Calu3 (cell line): ENCODE results near the gene TMEM204. TPM values are rescaled to one million over a fixed set of nuclear protein-coding genes. Genes with fewer than 3 reads are reported as not detected.

Experiments
- Bru-seq: library from RNA; stranded (reverse); fragments of 400-500 nt; gene quantifications from one replicate; lab custom pipeline; 2021; lab: Mats Ljungman, UMichigan
- BruChase-seq, 2 experiments: library from RNA; stranded (reverse); fragments of 400-500 nt; gene quantifications; one replicate each; lab custom pipeline; 2021; lab: Mats Ljungman, UMichigan
- BruUV-seq: library from RNA; stranded (reverse); fragments of 400-500 nt; replicated peaks from 2 replicates; lab custom pipeline; 2021; lab: Mats Ljungman, UMichigan
- CTCF ChIA-PET: fragments of 300-600 bp; sonication (Branson Sonifier 250); formaldehyde crosslinking; loops from one replicate; lab custom pipeline; 2022; ENCODE audit warnings: antibody characterized with exemption; lab: Charles Lee
- DNase-seq: peaks from one replicate; pipeline ENCODE4 v3.0.0; 2022
- H3K27ac Mint-ChIP-seq: one replicate; pipeline ENCODE4 v1.8.0; 2022; ENCODE audit warnings: mixed read lengths; ENCODE audit not compliant: unreplicated experiment
- H3K27me3 Mint-ChIP-seq: one replicate; pipeline ENCODE4 v1.8.0; 2022; ENCODE audit warnings: mixed read lengths; ENCODE audit not compliant: unreplicated experiment
- H3K36me3 Mint-ChIP-seq: one replicate; pipeline ENCODE4 v1.8.0; 2022; ENCODE audit warnings: mild to moderate bottlenecking, moderate library complexity, mixed read lengths; ENCODE audit not compliant: insufficient read depth, unreplicated experiment
- H3K4me1 Mint-ChIP-seq: one replicate; pipeline ENCODE4 v1.8.0; 2022; ENCODE audit warnings: mild to moderate bottlenecking, low read depth, mixed read lengths; ENCODE audit not compliant: unreplicated experiment
- H3K4me3 Mint-ChIP-seq: one replicate; pipeline ENCODE4 v1.8.0; 2022; ENCODE audit warnings: mild to moderate bottlenecking, low read depth, moderate library complexity, mixed read lengths; ENCODE audit not compliant: unreplicated experiment
- H3K9me3 Mint-ChIP-seq: one replicate; pipeline ENCODE4 v1.8.0; 2022; ENCODE audit warnings: low read depth, mixed read lengths; ENCODE audit not compliant: unreplicated experiment
- intact Hi-C: fragments of 100-400 bp; cut with micrococcal nuclease; formaldehyde crosslinking; loops from one replicate; pipeline ENCODE4 v1.10.0; 2022; ENCODE audit not compliant: unreplicated experiment
- long read RNA-seq: library from polyadenylated mRNA; stranded (forward); transcript quantifications from one replicate; pipeline ENCODE4 v2.0.0, GENCODE V29; 2022
- total RNA-seq: library from RNA; stranded (reverse); gene quantifications from 2 replicates; pipeline ENCODE4 v1.2.3, GENCODE V29; 2022
- TF ChIP-seq, protein P1 (sequence below): fragments of 200-600 bp; IDR thresholded peaks from one replicate; pipeline ENCODE4 v1.8.0; 2022; ENCODE audit warnings: antibody characterized with exemption; ENCODE audit not compliant: unreplicated experiment

Gene TMEM204
- total RNA-seq: not detected in 2 replicates
- Bru-seq, nascent RNA: not detected
- BruChase-seq, experiment 1, labeled RNA remaining after a 6-hour chase: percentile 12 among the genes with signal in this experiment
- not detected for BruChase-seq, experiment 2, labeled RNA remaining after a 2-hour chase
- long read RNA-seq: 0 reads

DNA sequence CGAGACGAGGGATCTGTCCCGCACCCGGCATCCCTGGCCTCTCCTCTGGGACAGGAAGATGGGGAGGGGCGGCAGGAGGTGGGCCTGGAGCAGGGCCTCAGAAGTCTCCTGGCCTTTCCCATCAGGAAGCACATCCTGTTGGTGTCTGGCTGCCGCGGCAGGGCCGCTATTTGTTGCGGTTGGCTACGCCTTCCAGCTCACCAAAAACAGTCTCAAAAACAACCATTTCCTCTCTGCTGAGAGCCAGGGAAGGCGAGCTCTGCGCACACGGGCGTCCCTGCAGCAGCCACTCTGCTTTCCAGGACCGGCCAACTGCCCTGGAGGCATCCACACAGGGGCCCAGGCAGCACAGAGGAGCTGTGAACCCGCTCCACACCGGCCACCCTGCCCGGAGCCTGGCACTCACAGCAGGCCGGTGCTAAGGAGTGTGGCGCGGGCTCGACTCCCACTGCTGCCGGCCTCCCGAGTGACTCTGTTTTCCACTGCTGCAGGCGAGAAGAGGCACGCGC lies at the start of gene TMEM204:
TSS of gene TMEM204 (plus strand) at position 224 of the 509 bp plus-strand sequence. CDS start 610 bp downstream, outside the sequence.
- CTCF ChIA-PET: no interaction called here
- Mint-ChIP-seq H3K27me3 (no peaks in the 10 kb centered on the region), H3K27ac (no peak within 1 kb of the TSS), H3K4me3 (no peak within 1 kb of the TSS), H3K9me3 (no peaks in the 10 kb centered on the region), H3K4me1 (no peaks in the 10 kb centered on the region), H3K36me3 (no peaks in the 10 kb centered on the region)
- DNase-seq: no peak
- TF ChIP-seq, protein P1, sequence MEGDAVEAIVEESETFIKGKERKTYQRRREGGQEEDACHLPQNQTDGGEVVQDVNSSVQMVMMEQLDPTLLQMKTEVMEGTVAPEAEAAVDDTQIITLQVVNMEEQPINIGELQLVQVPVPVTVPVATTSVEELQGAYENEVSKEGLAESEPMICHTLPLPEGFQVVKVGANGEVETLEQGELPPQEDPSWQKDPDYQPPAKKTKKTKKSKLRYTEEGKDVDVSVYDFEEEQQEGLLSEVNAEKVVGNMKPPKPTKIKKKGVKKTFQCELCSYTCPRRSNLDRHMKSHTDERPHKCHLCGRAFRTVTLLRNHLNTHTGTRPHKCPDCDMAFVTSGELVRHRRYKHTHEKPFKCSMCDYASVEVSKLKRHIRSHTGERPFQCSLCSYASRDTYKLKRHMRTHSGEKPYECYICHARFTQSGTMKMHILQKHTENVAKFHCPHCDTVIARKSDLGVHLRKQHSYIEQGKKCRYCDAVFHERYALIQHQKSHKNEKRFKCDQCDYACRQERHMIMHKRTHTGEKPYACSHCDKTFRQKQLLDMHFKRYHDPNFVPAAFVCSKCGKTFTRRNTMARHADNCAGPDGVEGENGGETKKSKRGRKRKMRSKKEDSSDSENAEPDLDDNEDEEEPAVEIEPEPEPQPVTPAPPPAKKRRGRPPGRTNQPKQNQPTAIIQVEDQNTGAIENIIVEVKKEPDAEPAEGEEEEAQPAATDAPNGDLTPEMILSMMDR: no peak
- no TSS peak for BruUV-seq
- intact Hi-C loops: no loop called here

DNA sequence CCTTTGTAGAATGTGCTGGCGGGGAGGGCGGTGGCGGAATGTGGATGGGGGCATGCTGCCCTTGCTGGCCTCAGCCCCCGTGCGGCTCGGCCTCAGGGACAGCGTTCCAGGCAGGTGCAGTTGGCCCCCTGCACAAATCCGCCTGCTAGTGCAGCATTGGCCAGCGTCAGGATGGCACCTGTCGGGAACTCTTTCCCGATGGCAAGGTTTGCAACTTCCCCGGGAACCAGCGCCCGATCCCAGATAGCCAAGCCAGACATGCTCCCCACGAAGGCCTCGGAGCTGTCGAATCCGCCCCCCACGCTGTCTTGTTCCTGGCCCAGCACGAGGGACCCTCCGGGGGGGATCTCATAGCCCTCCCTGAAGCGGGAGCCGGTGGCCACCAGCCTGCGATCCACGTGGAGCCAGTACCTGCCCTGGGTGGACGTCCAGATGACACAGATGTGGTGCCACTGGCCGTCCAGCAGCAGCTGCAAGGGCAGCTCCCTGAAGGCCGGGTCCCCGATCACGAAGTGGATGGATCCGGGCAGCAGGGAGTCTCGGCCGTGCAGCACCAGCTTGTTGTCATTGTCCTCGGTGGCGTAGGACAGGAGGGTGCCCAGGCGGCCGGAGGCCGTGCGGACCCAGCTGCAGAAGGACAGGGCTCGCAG lies 47.5 kb upstream of the TMEM204 start:
- Mint-ChIP-seq H3K36me3 (no peaks in the 10 kb centered on the region), H3K27ac (no peak overlapping the region), H3K4me1 (no peaks in the 10 kb centered on the region), H3K4me3 (no peak overlapping the region), H3K27me3 (peaks cover 55% of the 10 kb centered on the region), H3K9me3 (no peaks in the 10 kb centered on the region)
- TF ChIP-seq, protein P1: no peak
- DNase-seq: no peak
- BruUV-seq: no TSS peak
- intact Hi-C loops: no loop called here
- CTCF ChIA-PET: no interaction called here

DNA sequence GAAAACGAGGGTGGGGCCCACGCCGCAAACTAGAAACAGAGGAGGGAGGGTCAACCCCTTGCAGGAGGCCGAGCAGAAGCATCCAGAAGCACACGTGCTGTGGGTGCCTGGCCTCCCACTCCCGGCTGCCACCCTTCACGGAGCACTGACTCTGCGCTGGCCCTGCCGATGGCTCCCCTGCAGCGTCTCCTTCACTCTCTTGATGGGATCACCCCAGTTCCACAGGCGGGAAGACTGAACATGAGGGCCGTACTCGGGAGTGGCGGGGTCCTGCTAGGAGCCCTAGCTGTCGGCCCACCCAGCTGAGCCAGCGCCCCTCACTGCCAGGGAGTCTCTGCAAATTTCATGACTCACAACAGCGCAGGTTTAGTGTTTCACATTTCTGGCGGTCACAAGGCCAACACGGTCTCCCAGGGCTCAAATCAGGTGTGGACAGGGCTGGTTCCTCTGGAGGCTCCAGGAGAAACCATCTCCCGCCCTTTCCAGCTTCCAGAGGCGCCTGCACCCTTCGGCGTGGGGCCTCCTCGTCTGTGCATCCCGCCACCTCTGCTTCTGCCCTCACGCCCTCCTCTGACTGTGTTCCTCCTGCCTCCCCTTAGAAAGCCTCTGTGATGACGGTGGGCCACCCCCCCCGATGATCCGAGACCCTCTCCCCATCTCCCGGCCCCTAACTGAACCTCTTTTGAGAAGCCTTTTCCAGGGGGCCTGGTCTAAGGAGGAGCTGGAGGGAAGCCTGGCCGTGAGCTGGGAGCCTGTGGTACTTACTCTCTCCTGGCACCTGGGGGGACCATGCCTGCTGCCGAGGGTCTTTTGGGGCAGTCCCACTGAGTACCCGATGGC lies 46.7 kb upstream of the TMEM204 start:
- no peak overlapping the region for H3K27ac Mint-ChIP-seq
- H3K9me3 Mint-ChIP-seq: no peaks in the 10 kb centered on the region
- no peaks in the 10 kb centered on the region for H3K36me3 Mint-ChIP-seq
- intact Hi-C loops: no loop called here
- no TSS peak for BruUV-seq
- CTCF ChIA-PET: no interaction called here
- H3K4me1 Mint-ChIP-seq: no peaks in the 10 kb centered on the region
- no peak overlapping the region for H3K4me3 Mint-ChIP-seq
- no peak for DNase-seq
- H3K27me3 Mint-ChIP-seq: peaks cover 47% of the 10 kb centered on the region
- TF ChIP-seq, protein P1: no peak

DNA sequence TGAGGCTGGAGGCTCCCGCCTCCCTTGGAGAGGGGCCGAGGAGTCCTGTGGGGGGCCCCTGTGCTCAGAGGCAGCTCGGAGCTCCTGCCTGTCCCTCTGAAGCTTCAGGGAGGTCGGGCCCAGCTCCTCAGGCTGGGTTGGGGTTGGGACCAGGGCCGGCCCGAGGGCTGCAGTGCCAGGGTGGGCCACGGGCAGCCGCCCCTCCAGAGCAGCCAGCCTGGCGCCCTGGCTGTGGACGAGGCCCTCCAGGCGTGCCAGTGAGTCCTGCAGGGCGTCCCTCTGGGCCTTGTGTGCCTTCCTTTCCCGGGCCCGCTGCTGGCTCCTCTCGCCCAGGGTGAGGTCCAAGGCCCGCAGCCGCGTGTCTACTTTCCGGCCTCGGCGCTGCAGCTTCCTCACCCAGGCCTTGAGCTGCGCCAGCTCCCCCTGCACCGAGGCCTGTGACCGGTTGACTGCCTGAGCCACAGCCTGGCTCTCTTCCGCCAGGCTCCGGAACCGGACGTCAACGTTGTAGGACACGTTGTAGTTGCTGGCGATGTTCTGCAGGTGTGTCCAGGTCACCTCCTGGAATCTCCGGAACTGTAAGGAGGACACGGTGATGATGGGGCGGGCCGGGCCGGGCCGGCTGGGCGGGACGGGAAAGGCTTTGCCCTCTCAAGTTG lies 45.9 kb upstream of the TMEM204 start:
- H3K27ac Mint-ChIP-seq: no peak overlapping the region
- no peaks in the 10 kb centered on the region for H3K9me3 Mint-ChIP-seq
- H3K27me3 Mint-ChIP-seq: peaks cover 40% of the 10 kb centered on the region
- CTCF ChIA-PET: no interaction called here
- intact Hi-C loops: no loop called here
- peaks cover 2% of the 10 kb centered on the region for H3K4me1 Mint-ChIP-seq
- peaks cover under 1% of the 10 kb centered on the region for H3K36me3 Mint-ChIP-seq
- TF ChIP-seq, protein P1: no peak
- BruUV-seq: no TSS peak
- no peak overlapping the region for H3K4me3 Mint-ChIP-seq
- no peak for DNase-seq
